ENCODE results near the gene FAM222A.
"Not testable (repeated sequence)": the region's sequence is repeated elsewhere in the genome, so short reads cannot be mapped to it uniquely, and the experiment has no call there.

Gene FAM222A

GRCh38 chr12:109693653-109694600 is 19.7 kb upstream of the FAM222A start:
- no peak for DNase-seq

GRCh38 chr12:109694629-109695028 is 19.0 kb upstream of the FAM222A start:
- DNase-seq, result not testable (repeated sequence)

GRCh38 chr12:109695416-109695815 is 18.2 kb upstream of the FAM222A start:
- no peak for DNase-seq

GRCh38 chr12:109695961-109696461 is 17.6 kb upstream of the FAM222A start:
- no peak for DNase-seq

- no peak for DNase-seq
These were observed 16.9 kb upstream of the FAM222A start for GRCh38 chr12:109696485-109697269.

GRCh38 chr12:109697270-109697553 is 16.4 kb upstream of the FAM222A start:
- DNase-seq, result no peak

- DNase-seq, result no peak
These were observed 15.7 kb upstream of the FAM222A start for GRCh38 chr12:109697877-109698468.

- DNase-seq, result no peak
These were observed 14.8 kb upstream of the FAM222A start for GRCh38 chr12:109698820-109699219.

- DNase-seq, result no peak
These were observed 12.6 kb upstream of the FAM222A start for GRCh38 chr12:109701064-109701463.

- no peak for DNase-seq
These were observed 11.3 kb upstream of the FAM222A start for GRCh38 chr12:109702111-109702841.

GRCh38 chr12:109703684-109704083 is 9.9 kb upstream of the FAM222A start:
- DNase-seq, result no peak

GRCh38 chr12:109704371-109705098 is 9.1 kb upstream of the FAM222A start:
- no peak for DNase-seq

- DNase-seq, result no peak
These were observed 8.3 kb upstream of the FAM222A start for GRCh38 chr12:109705291-109705690.

GRCh38 chr12:109706398-109706746 is 7.3 kb upstream of the FAM222A start:
- DNase-seq, result no peak

- no peak for DNase-seq
These were observed 6.7 kb upstream of the FAM222A start for GRCh38 chr12:109706747-109707469.

GRCh38 chr12:109707470-109707821 is 6.2 kb upstream of the FAM222A start:
- DNase-seq, result no peak

GRCh38 chr12:109708939-109709338 is 4.7 kb upstream of the FAM222A start:
- DNase-seq, result no peak

GRCh38 chr12:109709401-109709991 is 4.1 kb upstream of the FAM222A start:
- no peak for DNase-seq

- DNase-seq, result no peak
These were observed 3.3 kb upstream of the FAM222A start for GRCh38 chr12:109710205-109710746.

GRCh38 chr12:109710747-109711595 is 2.7 kb upstream of the FAM222A start:
- DNase-seq, result no peak
